NCI-H187 treated with DMSO at 0.1 percent for 48 hours (cell line): ENCODE data around the gene MMS19.
"Not testable (repeated sequence)": the region's sequence is repeated elsewhere in the genome, so short reads cannot be mapped to it uniquely, and the experiment has no call there.

Experiments used
- DNase-seq: peaks from one replicate; lab custom pipeline; 2025; lab: John Stamatoyannopoulos, UW

MMS19 gene

DNA sequence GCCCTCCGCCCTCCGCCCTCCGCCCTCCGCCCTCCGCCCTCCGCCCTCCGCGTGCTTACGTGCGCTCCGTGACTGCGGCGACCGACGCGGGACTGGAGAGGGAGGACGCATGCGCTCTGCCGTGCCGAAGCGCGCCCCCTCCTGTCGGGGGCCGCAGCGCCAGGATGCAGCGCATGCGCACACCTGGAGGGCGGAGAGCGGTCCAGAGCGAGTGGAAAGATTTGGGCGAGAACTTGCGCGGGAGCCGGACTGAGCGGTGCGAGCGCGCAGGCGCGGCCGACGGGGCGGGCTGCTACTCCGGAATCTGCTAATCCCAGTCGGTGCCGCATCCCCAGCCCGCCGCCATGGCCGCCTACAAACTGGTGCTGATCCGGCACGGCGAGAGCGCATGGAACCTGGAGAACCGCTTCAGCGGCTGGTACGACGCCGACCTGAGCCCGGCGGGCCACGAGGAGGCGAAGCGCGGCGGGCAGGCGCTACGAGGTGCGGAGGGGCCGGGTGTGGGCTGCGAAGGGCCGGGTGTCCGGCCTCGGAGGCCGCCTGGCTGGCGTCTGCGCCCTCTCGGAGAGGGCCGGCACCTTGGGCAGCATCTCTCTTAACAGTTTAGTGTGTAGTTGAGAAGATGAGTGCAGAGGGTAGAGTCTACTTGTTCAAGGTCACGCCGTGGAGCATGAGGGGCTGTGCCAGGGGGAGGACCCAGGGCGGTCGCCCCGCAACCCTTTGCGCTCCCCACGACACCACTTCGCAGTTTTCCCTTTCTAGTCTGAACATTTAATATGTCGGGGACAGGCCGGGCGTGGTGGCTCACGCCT is 72.1 kb downstream of the MMS19 start, which contains the start of gene PGAM1:
TSS of gene PGAM1 (plus strand) at position 228 of the 812 bp plus-strand sequence. CDS start at position 345, 117 bp downstream.
- DNase-seq = peak; percentile 42

DNA sequence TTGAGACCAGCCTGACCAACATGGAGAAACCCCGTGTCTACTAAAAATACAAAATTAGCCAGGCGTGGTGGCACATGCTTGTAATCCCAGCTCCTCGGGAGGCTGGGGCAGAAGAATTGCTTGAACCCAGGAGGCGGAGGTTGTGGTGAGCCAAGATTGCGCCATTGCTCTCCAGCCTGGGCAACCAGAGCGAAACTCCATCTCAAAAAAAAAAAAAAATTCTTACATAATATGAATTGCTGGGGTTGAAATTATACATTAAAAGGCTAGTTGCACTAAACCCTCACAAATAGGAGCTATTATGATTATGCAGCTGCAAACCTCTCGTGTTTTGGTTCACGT is 74.5 kb downstream of the MMS19 start:
- not testable (repeated sequence) for DNase-seq

DNA sequence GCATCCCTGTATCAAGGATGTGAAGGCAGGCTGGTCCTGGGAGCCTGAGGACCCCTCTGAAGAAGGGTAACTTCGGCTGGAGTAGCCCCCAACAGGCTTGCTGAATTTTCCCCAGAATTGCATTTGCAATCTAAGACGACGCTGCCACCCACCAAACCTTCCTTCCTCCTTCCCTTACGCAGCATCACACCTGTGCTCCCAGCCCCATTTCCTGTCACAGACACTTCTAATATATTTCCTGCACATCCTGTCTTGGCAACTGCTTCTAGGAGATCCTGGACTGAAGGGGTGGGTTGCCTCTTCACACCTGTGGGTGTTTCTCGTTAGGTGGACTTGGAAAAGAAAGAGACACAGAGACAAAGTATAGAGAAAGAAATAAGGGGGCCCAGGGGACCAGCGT is 81.7 kb downstream of the MMS19 start:
- DNase-seq = no peak

DNA sequence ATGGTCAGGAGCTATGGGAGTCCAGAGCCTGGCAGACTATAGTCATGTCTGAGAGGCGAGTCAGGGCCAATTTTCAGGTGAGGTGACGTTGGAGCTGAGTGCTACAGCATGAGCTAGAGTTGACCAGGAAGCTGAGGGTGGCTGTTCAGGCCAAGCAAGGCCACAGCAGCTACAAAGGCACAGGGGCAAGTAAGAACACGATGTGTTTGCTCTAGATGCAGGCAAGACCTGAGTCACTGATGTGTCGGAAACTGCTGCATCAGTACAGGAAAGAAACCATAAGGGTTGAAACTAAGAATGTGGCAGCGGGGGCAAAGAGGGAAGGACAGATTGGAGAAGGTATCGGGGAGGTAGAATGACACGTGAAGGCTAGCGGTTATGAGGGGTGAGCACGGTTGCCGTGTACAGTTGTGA is 85.3 kb downstream of the MMS19 start:
- no peak for DNase-seq

DNA sequence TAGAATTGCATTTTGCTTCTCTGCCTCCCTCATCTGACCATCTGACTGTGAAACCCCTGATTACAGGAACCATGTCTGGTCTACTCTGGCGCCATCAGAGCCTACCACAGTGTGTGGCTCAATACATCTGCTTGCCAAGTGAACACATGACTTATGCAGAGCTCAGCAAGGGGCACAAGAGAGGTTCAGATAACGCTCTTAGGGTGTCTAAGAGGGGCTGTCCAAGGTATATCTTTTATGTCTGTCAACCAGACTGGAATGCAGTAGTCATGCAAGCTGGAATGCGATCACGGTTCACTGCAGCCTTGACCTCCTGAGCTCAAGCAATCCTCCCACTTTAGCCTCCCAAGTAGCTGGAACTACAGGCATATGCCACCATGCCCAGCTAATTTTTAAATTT is 86.8 kb downstream of the MMS19 start:
- DNase-seq = no peak

DNA sequence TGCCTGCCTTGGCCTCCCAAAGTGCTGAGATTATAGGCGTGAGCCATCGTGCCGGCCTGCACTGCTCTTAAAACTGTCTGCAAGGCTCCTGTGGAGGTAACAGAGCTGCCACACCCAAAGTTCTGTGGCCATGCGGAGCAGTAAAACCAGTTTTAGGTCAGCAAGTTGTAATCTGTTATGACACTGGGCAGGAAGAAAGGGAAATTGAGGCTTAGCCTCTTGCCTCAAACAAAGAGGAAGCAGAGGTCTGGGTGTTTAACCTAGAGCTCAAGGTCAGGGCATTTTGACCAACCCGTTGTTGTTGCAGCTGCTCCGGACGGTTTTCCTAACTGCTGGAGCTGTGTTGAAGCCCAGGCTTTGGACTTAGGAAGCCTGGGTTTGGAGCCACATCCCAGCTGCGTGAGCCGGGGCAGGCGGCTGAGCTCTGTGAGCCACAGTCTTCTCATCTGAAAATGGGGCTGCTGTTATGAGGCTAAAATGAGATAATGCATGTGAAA is 89.7 kb downstream of the MMS19 start:
- DNase-seq = no peak
